HepG2 (cell line): ENCODE results near the gene SPTA1. TPM values are rescaled to one million over a fixed set of nuclear protein-coding genes. Genes with fewer than 3 reads are reported as not detected.

Experiments used
- ATAC-seq: fragments of 200-7000 bp; cut with Tn5 transposase; 3 replicates; pipeline ENCODE4 v1.9.1; 2020; ENCODE audit warnings: mild to moderate bottlenecking, moderate library complexity
- BruUV-seq: library from RNA; stranded (reverse); fragments of 400-500 nt; replicated peaks from 2 replicates; lab custom pipeline; 2021; lab: Mats Ljungman, UMichigan
- CTCF ChIA-PET: fragments of 300-600 bp; formaldehyde crosslinking; extraction: SDS; loops from one replicate; lab custom pipeline; 2021; ENCODE audit warnings: low total read pairs, inconsistent platforms, low intra/inter-chr PET ratio; lab: Yijun Ruan, JAX
- POLR2A ChIA-PET: fragments of 350-600 bp; sonication (Branson Sonifier 250); formaldehyde crosslinking; loops from one replicate; lab custom pipeline; 2020; ENCODE audit warnings: antibody characterized with exemption, inconsistent platforms; lab: Yijun Ruan, JAX
- DNase-seq: peaks from one replicate; pipeline ENCODE4 v3.0.0-alpha.2; 2015; ENCODE audit warnings: low spot score
- FAIRE-seq: peaks from 3 replicates; lab custom pipeline; 2011; peaks lifted over from hg19 to GRCh38; lab: Jason Lieb, UNC
- H2AFZ ChIP-seq: one replicate; pipeline ENCODE4 v1.6.1; 2011; ENCODE audit warnings: low read length, inconsistent platforms
- H3K27ac ChIP-seq: fragments of 300-600 bp; 3 replicates; pipeline ENCODE4 v1.8.0; 2011; ENCODE audit warnings: mixed run types, mild to moderate bottlenecking, mixed read lengths, low read length, inconsistent platforms; ENCODE audit not compliant: insufficient read depth; ENCODE audit errors: extremely low read length
- H3K27me3 ChIP-seq, 2 experiments: fragments of 200-600 bp in 1 of 2; 2 replicates in 1 of 2; 3 replicates in 1 of 2; pipeline versions ENCODE4 v1.6.0 to v1.8.0; 2011; ENCODE audit warnings: low read length in 2 of 2, mild to moderate bottlenecking in 2 of 2, moderate library complexity in 2 of 2, inconsistent platforms in 1 of 2; ENCODE audit not compliant: insufficient read depth in 2 of 2, control insufficient read depth in 1 of 2
- H3K36me3 ChIP-seq, 2 experiments: fragments of 200-600 bp in 1 of 2; replicated peaks in 1 of 2; 2 replicates in 1 of 2; 3 replicates in 1 of 2; pipeline versions ENCODE4 v1.5.1 to v1.8.0; 2011; ENCODE audit warnings: low read length in 2 of 2, inconsistent platforms in 1 of 2; ENCODE audit not compliant: insufficient read depth in 2 of 2, control insufficient read depth in 1 of 2
- H3K4me1 ChIP-seq: 2 replicates; pipeline ENCODE4 v1.5.1; 2012; ENCODE audit warnings: low read length, inconsistent platforms; ENCODE audit not compliant: insufficient read depth
- H3K4me2 ChIP-seq: 2 replicates; pipeline ENCODE4 v1.6.0; 2011; ENCODE audit warnings: low read depth, low read length, inconsistent platforms
- H3K4me3 ChIP-seq, 3 experiments: fragments of 200-600 bp in 1 of 3; sonication (generic), shearing (Covaris generic) in 1 of 3; replicated peaks in 1 of 3; 2 replicates each; pipeline ENCODE4 v1.5.1; 2011 to 2016; ENCODE audit warnings: low read length in 3 of 3, inconsistent platforms in 2 of 3, low read depth in 2 of 3, mild to moderate bottlenecking in 2 of 3, control low read depth in 1 of 3, mixed read lengths in 1 of 3; ENCODE audit not compliant: insufficient read depth in 1 of 3
- H3K79me2 ChIP-seq: one replicate; pipeline ENCODE4 v1.6.1; 2011; ENCODE audit warnings: low read length, inconsistent platforms; ENCODE audit not compliant: insufficient read depth
- H3K9ac ChIP-seq: 2 replicates; pipeline ENCODE4 v1.6.0; 2011; ENCODE audit warnings: mild to moderate bottlenecking, low read depth, low read length, inconsistent platforms; ENCODE audit not compliant: insufficient read depth
- H3K9me3 ChIP-seq: 2 replicates; pipeline ENCODE4 v1.5.1; 2012; ENCODE audit warnings: mild to moderate bottlenecking, low read length
- H4K20me1 ChIP-seq: 2 replicates; pipeline ENCODE4 v1.6.0; 2011; ENCODE audit warnings: inconsistent platforms, mild to moderate bottlenecking, low read length, moderate library complexity; ENCODE audit not compliant: insufficient read depth
- BHLHE40 ChIP-seq: IDR thresholded peaks from 2 replicates; pipeline ENCODE4 v1.6.1; 2011; ENCODE audit warnings: low read length, improper control_type of control experiment
- KDM5B ChIP-seq: sonication (generic); formaldehyde crosslinking; IDR thresholded peaks from 2 replicates; pipeline ENCODE4 v1.4.0; 2020; ENCODE audit warnings: missing genetic modification reagents, mild to moderate bottlenecking, borderline replicate concordance
- RAD51 ChIP-seq: fragments of 450-650 bp; IDR thresholded peaks from 2 replicates; pipeline ENCODE4 v1.6.1; 2016; ENCODE audit warnings: borderline replicate concordance
- ZFP62 ChIP-seq: sonication (generic); formaldehyde crosslinking; IDR thresholded peaks from 2 replicates; pipeline ENCODE4 v1.4.0; 2020; ENCODE audit warnings: missing genetic modification reagents
- ZKSCAN5 ChIP-seq: sonication (generic); formaldehyde crosslinking; IDR thresholded peaks from 2 replicates; pipeline ENCODE4 v1.5.1; 2020; ENCODE audit warnings: mild to moderate bottlenecking, missing genetic modification reagents
- ZNF337 ChIP-seq: sonication (generic); formaldehyde crosslinking; IDR thresholded peaks from 2 replicates; pipeline ENCODE4 v1.5.1; 2020; ENCODE audit warnings: missing genetic modification reagents, low read depth, mild to moderate bottlenecking, borderline replicate concordance
- ZNF451 ChIP-seq: sonication (generic); formaldehyde crosslinking; IDR thresholded peaks from 2 replicates; pipeline ENCODE4 v1.5.0; 2020; ENCODE audit warnings: mild to moderate bottlenecking, missing genetic modification reagents
- WGBS: methylation state at CpG from one replicate; pipeline ENCODE4 v1.1.6; 2017; ENCODE audit warnings: low lambda C conversion rate; 5-methylcytosine and 5-hydroxymethylcytosine counted together
- in situ Hi-C: cut with HindIII; loops from 2 replicates; pipeline ENCODE4 v1.10.0; 2017; ENCODE audit warnings: low pct_unique_long_range_greater_than_20kb; ENCODE audit not compliant: extremely low pct_ligation_motif_present
- intact Hi-C: fragments of 100-400 bp; cut with micrococcal nuclease; formaldehyde crosslinking; loops from one replicate; pipeline ENCODE4 v1.10.0; 2022; ENCODE audit not compliant: unreplicated experiment
- polyA plus RNA-seq, 8 experiments: library from polyadenylated mRNA; depleted of rRNA in 3 of 8; stranded (reverse) in 7 of 8; unstranded in 1 of 8; fragments of >200 nt; fragmentation: Illumina TruSeq in 4 of 8; extraction: Trizol in 4 of 8; gene quantifications; 2 replicates each; pipeline versions ENCODE4 v1.2.1 to v1.2.3, GENCODE V29; 2011 to 2016; ENCODE audit warnings: low read depth in 4 of 8, missing spikeins in 1 of 8, mixed read lengths in 1 of 8; ENCODE audit not compliant: insufficient read depth in 1 of 8
- total RNA-seq, 5 experiments: library from RNA; depleted of rRNA; stranded (reverse); fragments of >200 nt; fragmentation: Illumina TruSeq; extraction: Trizol; gene quantifications; 2 replicates each; pipeline ENCODE4 v1.2.3, GENCODE V29; 2016; ENCODE audit warnings: low read depth in 1 of 5
- TF ChIP-seq, protein P1 (sequence below): IDR thresholded peaks from 2 replicates; pipeline ENCODE4 v1.6.1; 2016; ENCODE audit warnings: mild to moderate bottlenecking
- TF ChIP-seq, protein P2 (sequence below): sonication (generic); formaldehyde crosslinking; IDR thresholded peaks from 2 replicates; pipeline ENCODE4 v1.4.0; 2020; ENCODE audit warnings: missing genetic modification reagents
- TF ChIP-seq, protein P3 (sequence below): sonication (generic); formaldehyde crosslinking; conservative IDR thresholded peaks from 2 replicates; pipeline ENCODE4 v1.4.0; 2020; ENCODE audit warnings: missing genetic modification reagents

SPTA1 gene
- total and polyA plus RNA-seq, 2 of the 13 experiments (the other 11 are each of a cell fraction or from before 2014, with no cell fraction given), result not detected

DNA sequence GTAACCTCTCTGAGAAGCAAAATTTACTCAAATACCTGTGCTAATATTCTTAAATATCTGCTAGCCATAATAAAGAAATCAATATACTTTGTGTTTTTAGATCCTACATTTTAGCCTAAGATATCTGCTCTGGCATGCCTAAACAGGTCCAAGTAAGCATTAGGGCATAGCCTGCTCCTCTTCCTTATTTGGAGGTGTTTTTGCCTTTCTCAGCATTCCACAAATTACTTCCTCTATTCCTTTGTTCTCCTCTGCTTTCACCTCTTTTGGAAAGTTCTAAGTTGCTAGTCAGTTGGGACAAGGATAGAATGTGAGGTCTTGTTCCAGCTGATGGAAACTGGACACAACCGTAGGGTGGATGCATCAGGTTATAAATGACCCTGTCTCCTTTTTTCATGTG lies 99.6 kb downstream of the SPTA1 start:
- Histone ChIP-seq H3K36me3 (no peaks in the 10 kb centered on the region), H3K9ac (no peak overlapping the region), H3K4me3 (no peak overlapping the region), H4K20me1 (no peaks in the 10 kb centered on the region), H3K27me3 (no peaks in the 10 kb centered on the region), H3K27ac (no peak overlapping the region), H3K4me2 (no peak overlapping the region), H2AFZ (no peak overlapping the region), H3K4me1 (no peaks in the 10 kb centered on the region), H3K9me3 (peaks cover 70% of the 10 kb centered on the region), H3K79me2 (no peaks in the 10 kb centered on the region)
- DNase-seq (no peak), FAIRE-seq (no peak), ATAC-seq (no peak)
- no TSS peak for BruUV-seq
- ChIA-PET CTCF (no interaction called here), POLR2A (no interaction called here)
- in situ Hi-C loops (no loop called here), intact Hi-C loops (no loop called here)
- 11% methylated on average over 1 of the region's 1 CpG for WGBS
- TF ChIP-seq ZKSCAN5 (CRISPR knock-in tag) (no peak), BHLHE40 (no peak), KDM5B (CRISPR knock-in tag) (no peak), RAD51 (no peak), ZNF337 (CRISPR knock-in tag) (no peak), ZFP62 (CRISPR knock-in tag) (no peak), ZNF451 (CRISPR knock-in tag) (no peak)
- TF ChIP-seq, protein P1, sequence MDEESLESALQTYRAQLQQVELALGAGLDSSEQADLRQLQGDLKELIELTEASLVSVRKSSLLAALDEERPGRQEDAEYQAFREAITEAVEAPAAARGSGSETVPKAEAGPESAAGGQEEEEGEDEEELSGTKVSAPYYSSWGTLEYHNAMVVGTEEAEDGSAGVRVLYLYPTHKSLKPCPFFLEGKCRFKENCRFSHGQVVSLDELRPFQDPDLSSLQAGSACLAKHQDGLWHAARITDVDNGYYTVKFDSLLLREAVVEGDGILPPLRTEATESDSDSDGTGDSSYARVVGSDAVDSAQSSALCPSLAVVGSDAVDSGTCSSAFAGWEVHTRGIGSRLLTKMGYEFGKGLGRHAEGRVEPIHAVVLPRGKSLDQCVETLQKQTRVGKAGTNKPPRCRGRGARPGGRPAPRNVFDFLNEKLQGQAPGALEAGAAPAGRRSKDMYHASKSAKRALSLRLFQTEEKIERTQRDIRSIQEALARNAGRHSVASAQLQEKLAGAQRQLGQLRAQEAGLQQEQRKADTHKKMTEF (CRISPR knock-in tag), result no peak
- TF ChIP-seq, protein P2, sequence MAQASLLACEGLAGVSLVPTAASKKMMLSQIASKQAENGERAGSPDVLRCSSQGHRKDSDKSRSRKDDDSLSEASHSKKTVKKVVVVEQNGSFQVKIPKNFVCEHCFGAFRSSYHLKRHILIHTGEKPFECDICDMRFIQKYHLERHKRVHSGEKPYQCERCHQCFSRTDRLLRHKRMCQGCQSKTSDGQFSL (CRISPR knock-in tag), result no peak
- TF ChIP-seq, protein P3, sequence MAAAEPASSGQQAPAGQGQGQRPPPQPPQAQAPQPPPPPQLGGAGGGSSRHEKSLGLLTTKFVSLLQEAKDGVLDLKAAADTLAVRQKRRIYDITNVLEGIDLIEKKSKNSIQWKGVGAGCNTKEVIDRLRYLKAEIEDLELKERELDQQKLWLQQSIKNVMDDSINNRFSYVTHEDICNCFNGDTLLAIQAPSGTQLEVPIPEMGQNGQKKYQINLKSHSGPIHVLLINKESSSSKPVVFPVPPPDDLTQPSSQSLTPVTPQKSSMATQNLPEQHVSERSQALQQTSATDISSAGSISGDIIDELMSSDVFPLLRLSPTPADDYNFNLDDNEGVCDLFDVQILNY (CRISPR knock-in tag), result no peak
